Inflammatory macrophage (primary cell): ENCODE measurements around the gene FBP1.
A peak's percentile ranks its signal among the peaks of the same experiment; 100 is the strongest.

ENCODE experiments used
- DNase-seq, 2 donors: peaks; one replicate each; pipeline ENCODE4 v3.0.0-alpha.2; 2020 to 2022
- total RNA-seq, 18 experiments: gene quantifications; one replicate each; lab custom pipeline; 2026; ENCODE audit warnings: mixed read lengths in 6 of 18, inconsistent platforms in 2 of 18; lab: John Stamatoyannopoulos, UW

Gene FBP1
- 886 to 2,717 (median 1,604) reads per million in 18 experiments for total RNA-seq

DNA sequence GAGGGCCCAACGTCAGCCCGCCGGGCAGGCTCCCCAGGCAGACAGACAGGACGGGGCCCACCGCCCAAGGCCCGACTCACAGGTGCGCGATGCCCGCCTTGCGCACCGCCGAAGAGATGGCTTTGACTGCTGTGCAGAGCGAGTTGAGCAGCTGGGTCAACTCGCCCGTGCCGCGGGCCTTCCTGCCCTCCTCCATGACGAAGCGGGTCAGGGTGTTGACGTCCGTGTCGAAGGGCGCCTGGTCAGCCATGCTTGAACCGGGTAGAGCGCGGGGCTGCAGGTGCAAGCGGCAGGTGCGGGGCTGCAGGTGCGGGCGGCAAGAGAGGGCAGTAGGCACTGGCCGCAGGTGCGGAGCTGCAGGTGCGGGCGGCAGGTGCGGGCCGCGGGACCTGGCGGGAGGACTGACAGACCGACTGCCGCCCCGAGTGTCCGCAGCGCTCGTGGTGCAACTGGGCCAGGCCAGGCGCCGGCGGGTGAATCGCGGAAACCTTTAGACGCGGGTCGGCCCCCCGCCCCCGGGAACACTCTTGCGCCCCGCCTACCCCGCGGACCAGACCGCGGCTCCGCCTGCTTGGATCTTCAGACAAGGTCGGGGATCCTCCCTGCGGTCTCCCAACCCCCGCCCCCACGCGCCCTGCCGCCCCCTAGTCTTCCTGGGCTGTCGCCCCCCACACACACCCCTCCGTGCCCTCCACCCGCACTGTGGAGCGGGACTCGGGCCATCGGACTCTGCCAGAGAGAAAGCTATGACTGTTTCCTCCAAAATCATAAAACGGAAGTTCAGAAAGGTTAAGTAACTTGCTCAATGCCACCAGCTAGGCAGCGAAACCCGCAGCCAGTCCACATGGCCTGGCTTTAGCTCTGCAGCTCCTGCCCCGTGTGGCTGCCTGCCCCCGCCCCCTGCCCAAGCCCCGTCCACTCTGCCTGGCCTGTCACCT is at the start of gene FBP1:
FBP1 (minus strand) TSS at position 458 of the 938 bp plus-strand sequence; CDS start at position 250, 208 bp downstream.
- DNase-seq, result peak; percentile 99

DNA sequence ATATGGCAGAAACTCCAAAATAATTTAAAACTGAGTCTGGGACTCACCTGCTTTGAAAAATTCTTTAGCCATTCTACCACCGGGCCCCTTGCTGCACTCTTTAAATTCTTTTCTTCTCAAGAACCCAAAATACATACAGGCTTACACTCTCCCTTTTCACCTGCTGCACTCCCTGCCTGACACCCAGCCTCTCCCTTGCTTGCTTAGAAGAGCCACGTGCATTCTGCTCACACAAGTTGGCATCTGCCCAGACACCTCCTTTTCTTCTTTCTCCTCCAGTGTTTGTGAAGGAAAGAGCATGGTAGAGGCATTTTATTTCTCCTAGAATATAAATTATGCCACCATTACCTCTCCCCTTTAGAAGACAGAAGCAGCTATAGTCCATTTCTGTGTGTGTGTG is 48.1 kb upstream of the FBP1 start:
- DNase-seq, result no peak

DNA sequence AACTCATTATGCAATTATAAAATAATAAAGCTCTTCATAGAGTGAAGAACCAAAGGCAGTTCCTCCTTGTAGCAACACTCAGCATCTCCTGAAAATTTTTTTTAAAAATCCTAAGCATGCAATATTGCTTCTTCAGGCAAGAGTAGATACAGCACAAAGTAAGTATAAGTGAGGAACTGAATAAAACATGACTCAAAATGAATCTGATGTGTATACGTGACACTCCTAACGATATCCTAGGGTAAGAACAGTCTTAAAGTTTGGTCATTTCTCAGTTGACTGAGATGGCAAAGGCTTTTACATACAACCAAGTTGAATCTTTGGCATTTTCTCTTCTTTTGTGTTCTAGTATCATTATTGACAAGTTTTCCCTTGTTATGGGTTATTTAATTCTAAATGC is 46.0 kb upstream of the FBP1 start:
- no peak for DNase-seq

DNA sequence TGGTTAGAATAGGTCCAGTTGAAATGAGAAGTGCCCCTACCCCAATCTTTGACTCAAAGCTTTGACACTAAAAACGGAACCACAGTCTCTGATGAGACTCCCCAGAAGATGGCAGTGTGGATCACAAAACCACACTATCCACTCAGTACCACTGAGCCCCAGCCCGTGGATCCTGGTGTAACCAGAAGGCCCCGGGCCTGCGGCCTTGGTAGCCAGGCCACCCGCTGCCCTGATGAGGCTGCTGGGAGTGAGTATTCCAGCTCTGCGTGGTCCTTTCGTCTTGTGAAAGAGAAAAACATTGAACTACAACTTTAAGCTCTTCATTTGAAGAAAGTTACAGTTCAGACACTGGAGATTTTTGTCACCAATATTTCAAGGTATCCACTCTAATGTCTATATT is 42.2 kb upstream of the FBP1 start:
- peak; percentile 70 for DNase-seq

DNA sequence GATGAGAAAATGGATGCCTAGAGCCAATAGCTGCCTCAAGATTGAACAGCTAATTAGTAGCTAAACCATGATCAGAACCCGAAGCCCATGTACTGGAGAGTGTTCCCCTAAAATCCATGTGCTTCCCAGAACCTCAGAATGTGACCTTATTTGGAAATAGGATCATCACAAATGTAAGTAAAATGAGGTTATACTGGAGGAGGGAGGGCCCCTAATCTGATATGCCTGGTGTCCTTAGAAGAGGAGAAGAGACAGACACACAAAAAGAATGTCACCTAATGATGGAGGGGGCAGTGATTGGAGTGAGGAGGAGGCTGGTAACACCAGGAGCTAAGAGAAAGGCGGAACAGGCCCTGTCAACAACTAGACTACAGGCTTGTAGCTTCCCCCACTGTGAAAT is 41.3 kb upstream of the FBP1 start:
- no peak for DNase-seq

DNA sequence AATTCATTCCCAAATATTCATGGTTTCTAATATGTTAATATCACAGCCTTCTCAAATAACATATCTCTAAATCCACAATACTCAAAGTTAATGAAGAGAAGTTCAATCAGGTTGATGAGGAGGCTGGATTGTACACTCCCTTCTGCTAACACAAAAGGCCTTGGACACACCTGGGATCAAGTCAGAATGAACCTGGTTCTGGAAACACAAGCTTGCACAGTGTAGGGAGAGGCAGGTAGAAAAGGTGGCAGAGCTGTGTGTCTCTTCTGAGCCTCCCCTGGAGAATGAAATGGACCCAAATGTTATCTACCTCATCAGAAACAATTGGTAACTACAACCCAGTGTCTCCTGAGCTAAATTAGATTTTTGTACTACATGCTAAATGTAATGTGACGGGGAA is 40.7 kb upstream of the FBP1 start:
- no peak for DNase-seq

DNA sequence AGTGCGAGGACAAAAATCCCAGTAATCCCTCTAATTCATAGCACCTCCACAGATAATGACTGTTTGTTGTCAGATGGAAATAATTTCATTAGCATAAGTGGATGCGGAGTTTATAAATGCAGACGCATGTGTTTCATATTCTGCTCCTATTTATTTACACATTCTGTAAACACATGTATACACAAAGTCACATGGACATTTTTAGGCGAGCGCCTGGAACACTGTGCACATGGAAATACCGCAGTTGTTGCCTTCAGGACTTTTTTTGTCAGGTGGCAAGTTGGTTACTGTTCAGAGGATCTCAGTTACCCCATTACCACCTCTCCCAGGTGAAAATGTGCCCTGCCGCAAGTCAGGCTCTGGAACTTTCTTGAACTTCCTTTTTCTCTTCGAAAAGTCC is 40.3 kb upstream of the FBP1 start:
- DNase-seq, result no peak

DNA sequence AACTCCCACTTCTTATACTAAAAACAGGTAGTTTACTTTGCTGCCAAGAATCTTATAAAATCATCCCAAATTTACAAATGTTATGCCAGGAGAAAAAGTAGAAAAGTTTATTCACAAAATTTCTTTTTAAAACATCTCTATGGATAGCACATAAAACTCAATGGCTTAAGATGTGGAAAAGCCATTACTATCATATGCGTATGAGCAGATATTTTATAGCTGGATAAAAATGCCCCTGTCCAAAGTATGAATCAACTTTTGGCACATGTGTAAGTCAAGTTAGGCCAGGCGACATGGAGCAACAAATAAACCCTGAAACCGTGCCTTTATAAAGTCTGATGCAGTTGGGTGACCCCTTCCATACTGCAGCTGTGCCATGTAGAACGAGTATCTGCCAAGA is 38.6 kb upstream of the FBP1 start:
- DNase-seq, result no peak

DNA sequence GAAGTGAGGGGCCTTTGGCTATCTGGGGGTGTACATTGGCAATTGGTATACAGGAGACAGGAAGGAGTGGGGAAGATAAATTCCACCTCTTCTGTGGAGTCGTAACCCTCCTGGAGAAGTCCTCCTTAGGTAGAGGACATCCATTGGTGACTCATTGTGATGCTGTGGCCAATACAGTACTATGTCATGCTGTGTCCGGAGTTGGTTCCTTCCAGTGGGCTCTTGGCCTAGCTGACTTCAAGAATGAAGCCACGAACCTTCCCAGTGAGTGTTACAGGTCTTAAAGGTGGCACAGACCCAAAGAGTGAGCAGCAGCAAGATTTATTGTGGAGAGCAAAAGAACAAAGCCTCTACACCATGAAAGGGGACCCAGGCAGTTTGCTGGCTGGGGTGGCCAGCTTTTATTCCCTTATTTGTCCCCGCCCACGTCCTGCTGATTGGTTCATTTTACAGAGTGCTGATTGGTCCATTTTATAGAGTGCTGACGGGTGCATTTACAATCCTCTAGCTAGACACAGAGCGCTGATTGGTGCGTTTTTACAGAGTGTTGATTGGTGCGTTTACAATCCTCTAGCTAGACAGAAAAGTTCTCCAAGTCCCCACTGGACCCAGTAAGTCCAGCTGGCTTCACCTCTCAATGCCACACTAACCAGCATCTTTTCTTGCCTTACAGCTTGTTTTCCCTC is 37.3 kb upstream of the FBP1 start:
- DNase-seq, result no peak

DNA sequence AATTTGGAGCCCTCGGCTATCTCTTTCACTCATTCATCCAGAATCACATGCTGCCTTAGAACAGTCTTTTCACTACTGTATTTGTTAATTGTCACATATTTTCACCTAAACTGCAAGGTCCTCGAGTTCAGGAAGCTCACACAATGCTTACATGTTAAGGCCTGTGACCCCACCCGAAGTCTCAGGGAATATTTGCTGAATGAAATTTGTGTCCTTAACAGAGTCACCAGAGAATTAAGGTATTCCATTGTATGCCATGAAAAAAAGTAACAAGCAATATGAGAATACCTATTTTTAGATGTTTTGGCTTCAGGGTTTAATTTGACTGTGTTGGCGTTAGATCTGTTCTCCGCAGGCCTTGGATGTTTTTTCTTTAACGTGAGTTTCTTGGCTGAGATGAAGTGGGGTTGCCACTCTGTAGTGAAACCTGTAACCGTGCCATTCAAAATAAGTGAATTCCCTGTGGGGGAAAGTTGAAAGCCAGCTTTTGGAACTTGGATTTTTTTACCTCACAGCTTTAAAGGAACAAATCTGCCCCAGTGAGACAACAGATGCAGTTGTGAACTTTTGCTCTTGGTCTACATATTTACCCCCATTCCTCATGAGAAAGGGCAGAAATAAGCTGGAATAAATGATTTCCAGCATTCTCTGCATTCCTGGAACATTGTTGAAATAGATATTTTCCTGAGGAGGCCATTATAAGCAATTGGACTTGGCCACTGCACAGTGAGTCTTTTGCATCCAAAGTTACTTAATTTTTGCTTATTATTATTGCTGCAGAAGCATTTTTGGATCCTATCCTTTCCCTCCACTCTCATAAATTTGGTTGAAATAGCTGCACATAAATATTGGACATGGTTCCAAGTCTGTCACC is 35.9 kb upstream of the FBP1 start:
- no peak for DNase-seq

DNA sequence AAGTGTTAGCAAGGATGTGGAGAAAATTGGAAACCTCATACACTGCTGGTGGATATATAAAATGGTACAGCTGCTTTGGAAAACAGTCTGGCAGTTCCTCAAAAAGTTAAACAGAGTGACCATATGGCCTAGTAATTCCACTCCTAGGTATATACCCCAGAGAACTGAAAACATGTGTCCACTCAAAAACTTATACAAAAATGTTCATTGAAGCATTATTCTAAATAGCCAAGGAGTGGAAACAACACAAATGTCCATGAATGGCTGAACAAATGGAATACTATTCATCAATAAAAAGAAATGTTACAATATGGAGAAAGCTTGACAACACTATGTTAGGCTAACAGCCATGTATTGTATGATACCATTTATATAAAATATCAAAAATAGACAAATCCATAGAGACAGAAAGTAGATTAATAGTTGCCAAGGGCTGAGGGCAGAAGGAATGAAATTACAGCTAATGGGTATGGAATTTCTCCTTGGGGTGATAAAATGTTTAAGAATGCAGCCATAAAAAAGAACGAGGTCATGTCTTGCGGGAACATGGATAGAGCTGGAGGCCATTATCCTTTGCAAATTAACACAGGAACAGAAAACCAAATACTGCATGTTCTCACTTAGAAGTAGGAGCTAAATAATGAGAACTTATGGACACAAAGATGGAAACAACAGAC is 33.6 kb upstream of the FBP1 start:
- no peak for DNase-seq

DNA sequence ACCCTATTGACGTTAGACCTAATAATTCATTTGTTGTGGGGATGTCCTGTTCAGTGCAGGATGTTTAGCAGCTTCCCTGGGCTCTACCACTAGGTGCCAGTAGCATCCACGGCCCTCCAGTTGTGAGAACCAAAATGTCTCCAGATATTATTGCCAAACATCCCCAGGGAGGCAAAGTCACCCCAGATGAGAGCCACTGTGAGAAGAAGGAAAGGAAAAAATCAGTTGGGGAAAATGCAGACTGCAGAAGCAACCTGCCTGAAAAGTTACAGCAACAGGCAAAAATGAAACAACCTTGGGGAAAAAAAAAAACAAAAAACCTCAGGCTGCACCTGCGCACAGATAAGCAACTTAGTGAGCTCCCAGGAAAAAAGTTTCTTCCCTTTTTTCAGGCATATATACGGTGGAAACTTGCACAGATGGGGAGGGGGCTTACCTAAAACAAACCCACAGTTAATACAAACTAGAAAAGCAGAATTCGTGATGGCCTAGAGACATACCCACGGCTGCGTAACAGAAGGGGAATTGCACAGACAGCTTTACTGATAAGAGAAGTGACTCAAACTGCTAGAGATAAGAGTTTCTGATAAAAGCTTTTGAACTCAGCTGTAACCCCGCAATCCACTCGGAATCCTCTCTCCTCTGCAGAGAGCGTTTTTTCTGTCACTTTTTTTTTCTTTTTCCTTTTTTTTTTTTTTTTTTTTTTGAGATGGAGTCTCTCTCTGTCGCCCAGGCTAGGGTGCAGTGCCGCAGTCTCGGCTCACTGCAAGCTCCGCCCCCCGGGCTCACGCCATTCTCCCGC is 29.8 kb upstream of the FBP1 start:
- peak; percentile 82 to 85 for DNase-seq

DNA sequence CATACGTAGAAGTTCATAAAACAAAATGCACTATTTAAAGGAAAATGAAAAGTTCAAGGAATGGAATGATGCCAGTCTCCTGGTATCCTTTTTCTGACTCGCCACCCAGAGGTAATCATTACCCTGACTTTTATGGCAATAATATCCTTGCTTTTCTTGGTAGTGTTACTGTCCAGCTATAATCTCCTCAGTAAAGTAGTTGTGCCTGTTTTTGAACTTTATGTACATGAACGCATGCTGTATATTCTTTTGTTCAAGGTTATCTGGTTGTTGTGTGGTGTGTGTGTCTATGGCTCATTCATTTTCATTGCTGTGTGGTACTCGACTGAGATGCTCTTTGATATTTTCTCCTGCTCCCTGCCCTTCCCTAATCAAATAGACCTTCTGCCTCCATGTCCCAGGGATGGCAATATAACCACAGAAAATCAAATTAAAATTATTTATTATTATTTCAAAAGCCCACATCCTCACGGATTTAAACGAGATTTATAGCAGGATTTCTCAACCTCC is 29.2 kb upstream of the FBP1 start:
- no peak for DNase-seq

DNA sequence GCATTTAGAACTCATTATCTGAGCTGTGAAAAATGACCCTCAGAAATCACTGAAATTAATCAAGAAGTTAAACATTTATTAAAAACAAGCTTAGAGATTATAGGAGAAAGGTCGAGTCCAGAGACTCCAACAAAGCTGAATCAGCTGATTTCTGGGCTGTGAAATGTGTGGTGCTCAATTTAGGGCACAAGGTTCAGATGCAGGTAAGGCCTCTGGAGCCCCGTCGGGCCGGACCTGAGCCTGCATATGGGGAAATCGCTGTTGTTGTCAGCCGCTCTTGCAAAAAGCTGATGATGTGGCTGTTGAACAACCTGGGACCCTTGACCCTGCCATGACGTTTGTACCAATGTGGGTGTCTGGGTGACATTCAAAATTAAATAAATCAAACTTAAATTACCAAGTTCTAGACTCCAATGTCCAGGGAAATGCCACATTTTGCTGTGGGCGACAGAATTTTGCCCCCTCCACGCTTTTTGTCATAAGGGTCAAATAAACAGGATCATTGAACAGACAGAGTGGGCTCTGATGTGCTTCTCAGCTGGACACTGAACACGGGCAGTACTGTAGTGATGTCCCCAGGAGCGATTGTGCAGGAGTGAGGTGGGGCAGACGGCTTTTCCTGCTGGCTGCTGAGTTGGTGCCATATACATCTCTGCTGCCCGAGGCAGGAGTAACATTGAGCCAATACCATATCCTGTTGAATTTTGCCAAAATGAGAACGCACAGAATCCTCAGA is 27.2 kb upstream of the FBP1 start:
- no peak for DNase-seq

DNA sequence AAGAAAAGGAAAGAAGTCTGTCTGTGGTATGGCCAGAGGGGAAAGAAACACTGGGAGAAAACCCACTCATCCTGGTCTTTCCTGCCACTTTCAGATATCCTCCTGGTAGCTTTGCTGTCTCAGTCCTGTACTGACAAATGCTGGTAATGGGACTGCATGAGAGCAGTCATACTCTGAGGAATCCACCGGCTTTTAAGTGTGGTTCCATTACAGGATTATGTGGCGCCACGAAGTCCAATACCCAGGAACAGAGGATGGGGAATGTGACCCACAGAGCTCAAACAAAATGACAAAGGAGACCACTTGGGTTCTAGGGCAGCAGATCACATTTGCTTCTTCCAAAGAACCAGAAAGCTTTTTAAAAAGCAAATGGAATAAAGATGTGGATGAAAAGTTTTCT is 26.3 kb upstream of the FBP1 start:
- DNase-seq, result no peak

DNA sequence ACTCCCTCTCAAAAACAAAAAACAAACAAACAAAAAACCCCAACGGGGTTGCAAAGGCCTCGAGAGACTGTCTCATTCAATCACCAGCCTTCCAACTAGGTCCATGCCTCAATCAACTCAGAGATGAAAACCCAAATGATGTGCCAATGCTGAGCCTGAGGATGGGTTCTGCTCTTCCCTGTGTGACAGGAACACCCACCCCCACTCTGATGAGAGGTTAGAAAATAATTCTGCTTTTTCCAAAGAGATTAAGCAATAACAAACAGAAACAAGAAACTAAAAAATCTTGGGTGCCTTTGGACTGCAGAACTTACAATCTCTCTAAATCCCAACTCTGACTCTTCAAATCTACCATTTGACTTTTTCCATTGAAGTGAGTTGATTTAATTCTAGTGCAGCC is 25.5 kb upstream of the FBP1 start:
- DNase-seq, result peak; percentile 75 to 80

DNA sequence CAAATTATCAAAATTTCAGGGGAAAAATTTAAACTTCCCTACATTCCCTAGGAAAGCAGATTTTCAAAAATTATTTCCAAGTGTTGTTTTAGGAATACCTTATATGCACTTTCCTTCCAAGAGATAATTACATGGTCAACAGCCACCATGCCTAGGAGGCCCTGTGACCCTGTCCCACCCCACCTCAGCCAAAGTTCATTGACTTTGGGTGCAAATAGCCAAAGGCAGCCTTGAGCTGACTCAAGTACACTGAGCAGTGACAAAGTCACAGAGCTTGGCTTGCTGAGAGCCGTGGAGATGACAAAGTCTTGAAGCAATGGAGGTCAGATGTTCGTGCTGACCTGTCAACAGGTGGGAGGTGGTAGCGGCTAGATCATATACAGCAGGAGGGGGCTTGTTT is 24.3 kb upstream of the FBP1 start:
- no peak for DNase-seq

DNA sequence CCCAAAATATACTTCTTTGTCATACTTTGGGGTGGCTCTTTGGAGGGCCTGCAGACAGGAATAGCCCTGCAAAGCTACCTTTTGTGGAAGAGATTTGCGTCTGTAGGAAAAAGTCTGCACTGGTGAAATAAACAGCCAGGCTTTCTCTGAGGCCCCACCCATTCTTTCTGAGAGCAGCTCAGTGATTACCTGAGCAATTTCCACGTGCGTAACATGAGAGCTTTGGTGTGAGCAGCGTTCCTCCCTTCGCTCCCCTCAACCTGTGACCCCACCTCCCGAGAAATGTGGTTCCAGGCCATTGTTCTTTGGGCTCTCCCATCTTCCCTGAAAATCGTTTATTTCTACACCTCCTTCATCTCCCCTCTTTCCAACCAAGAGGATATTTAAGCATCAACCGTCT is 23.8 kb upstream of the FBP1 start:
- DNase-seq, result no peak

DNA sequence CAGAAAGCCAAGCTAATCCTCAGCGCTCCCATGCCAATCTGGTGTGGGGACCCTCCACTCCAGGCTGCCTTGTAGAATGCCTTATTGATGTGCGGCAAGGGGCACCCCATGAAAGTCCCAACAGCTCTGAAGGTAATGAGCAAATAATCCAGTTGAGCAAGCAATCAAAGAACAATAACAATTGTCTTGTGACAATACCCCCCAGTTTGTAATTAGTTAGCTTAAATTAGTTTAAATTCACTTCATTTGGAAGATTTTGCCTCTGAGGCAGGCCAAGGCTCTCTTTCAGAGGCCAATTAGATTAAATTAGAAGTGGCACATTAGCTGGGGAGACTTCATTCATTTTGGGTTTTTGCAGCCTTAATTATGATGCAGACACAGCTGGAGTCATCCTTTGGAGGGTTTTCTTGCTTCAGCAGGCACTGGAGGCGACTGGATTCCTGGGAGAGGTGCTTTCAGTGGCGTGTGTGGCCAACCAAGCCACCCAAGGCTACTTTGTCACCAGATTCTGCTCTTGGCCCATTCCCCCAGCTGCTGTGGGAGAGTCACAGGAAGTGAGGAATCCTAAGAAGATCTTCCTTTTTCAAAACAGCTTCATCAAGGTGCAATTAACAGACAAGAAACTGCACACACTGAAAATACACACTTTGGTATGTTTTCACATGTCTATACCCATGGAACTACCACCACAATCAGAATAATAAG is 17.9 kb upstream of the FBP1 start:
- peak in 1 of 2 donors; percentile 72 for DNase-seq

DNA sequence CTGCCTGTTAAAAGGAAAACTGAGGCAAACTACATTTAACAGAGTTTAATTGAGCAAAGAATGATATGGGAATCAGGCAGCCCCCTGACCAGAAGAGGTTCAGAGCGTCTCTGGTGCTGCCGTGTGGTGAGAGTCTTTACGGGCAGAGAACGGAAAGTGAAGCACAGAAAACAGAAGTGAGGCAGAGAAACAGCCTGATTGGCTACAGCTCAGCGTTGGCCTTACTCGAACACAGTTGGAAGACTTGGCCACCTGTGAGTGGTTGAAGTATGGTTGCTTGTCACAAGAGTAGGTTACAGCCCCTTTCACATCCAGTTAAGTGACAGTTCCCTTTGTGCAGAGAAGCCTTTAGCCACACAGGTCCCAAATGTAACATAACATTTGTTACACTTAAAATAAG is 16.9 kb upstream of the FBP1 start:
- peak; percentile 95 to 96 for DNase-seq
